Activated CD8-positive, alpha-beta memory T cell treated with anti-CD3 and anti-CD28 coated beads for 48 hours (primary cell): Measurements from ENCODE around the gene PYGL.
"Not testable (repeated sequence)": the region's sequence is repeated elsewhere in the genome, so short reads cannot be mapped to it uniquely, and the experiment has no call there.

Experiments
- DNase-seq, 3 experiments: peaks; one replicate each; pipeline ENCODE4 v3.0.0-alpha.2; 2020; ENCODE audit warnings: low read depth in 2 of 3, low spot score in 2 of 3

The PYGL gene

DNA sequence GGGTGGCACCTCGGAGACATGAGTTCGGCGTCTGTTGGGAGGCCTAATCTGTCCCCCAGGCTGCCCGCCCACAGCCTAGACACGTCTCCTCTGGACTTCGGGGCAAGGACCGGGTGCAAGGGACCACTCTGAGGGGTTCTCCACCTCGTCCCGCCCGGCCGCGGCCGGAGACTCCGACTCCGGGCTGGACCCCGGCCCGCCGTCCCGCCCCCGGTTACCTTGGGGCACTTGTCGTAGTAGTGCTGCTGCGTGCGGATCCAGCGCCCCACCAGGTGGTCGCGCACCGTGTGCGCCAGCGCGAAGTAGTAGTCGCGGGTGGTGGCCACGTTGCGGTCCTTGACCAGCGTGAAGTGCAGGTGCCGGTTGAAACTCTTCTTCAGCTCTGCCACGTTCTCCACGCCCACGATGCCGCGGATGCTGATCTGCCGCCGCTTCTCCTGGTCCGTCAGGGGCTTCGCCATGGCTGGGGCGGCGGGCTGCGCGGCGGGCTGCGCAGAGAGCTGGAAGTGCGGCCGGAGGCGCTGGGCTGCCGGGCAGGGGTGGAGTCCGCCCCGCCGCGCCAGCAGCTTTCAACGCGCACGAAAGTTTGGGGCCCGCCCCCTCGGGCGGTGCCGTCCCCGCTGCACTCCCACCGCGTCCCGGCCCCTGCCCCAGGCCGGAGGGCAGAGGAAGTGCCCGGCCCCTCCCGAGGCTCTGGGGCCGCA, at the start of gene PYGL:
PYGL (minus strand) TSS at position 541 of the 704 bp plus-strand sequence; CDS start at position 461, 80 bp downstream.
- peak in 1 of 3 experiments; percentile 17 for DNase-seq

DNA sequence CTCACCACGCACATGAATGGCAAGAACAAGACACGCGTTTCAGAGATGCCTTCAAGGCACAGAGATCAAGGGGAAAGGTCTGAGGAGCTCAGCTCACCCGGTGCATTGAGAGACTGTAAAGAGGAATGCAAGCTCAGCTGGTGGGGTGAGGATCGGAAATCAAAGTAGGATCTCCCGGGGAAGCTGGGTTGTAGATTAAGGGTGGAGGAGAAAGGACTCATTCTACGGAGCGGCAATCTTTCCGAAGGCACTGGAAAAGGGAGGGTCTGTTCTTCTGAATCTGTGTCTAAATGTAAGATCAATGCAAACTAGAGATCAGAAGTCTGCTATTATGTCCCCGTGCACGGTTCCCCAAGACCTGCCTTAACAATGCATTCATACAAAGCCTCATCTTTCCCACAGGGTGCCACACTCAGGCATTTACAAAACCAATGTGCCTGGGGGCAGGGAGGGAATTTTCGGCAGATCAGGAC, 41.6 kb upstream of the PYGL start:
- DNase-seq: no peak

DNA sequence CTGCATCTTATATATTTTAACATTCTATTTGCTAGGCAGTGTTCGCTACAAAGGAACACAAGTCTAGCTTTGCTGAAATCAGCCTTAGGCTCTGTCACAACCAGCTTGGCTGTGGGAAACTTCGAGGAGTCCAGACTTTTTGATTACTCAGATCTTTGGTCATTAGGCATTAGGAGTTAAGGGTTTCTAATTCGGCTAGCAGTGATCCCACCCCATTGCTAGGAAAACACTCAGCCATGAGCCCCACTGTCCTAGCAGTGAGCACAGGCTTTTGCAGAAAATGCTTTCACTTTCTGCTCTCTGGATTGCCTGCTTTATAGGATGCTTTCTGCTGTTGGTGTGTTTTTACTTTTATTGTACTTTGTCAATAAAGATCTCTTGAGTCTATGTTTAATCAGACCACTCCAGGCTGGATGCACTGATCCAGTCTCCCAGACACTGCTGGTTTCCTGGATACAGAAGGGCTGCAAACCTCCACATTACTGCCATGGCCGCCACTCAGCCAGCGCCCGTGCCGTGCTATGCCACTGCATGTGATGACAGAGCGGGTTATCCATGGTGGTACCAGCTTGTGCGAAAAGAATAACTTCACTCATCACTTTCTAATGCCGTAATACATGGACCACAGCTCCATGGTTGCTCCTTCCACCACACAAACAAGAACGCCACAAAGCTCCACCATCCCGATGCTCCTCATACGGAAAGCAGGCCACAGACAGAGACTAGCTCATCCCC, 41.0 kb upstream of the PYGL start:
- no peak for DNase-seq

DNA sequence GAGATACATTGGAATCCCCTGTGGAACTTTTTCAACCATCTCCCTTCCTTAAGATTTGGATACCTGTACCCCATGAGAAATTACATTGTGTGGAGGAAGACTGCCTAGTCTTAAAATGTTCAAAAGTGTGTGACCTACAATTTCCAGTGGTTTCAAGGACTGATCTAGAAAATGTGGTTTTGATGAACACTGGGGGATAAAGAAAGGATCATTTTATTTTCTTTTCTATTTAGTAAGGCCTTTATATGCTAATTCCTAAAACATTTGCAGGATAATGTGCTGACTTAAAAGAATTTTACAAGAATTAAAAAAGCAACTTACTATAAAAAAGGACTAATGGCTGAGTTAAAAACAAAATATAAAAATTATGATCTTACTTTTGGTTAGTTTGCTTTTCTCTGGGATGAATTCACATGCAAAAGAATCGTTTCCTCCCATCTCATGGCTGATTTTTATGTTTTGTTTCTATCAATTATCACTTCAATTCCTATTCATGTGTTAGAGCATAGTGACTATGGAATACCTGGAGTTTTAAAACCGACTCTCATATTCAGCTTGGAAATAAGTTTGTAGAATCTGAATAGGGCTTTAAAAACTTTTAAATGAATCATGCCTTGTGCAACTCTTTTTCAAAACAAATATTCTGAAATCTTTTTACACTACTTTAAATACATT, 39.9 kb upstream of the PYGL start:
- no peak for DNase-seq

DNA sequence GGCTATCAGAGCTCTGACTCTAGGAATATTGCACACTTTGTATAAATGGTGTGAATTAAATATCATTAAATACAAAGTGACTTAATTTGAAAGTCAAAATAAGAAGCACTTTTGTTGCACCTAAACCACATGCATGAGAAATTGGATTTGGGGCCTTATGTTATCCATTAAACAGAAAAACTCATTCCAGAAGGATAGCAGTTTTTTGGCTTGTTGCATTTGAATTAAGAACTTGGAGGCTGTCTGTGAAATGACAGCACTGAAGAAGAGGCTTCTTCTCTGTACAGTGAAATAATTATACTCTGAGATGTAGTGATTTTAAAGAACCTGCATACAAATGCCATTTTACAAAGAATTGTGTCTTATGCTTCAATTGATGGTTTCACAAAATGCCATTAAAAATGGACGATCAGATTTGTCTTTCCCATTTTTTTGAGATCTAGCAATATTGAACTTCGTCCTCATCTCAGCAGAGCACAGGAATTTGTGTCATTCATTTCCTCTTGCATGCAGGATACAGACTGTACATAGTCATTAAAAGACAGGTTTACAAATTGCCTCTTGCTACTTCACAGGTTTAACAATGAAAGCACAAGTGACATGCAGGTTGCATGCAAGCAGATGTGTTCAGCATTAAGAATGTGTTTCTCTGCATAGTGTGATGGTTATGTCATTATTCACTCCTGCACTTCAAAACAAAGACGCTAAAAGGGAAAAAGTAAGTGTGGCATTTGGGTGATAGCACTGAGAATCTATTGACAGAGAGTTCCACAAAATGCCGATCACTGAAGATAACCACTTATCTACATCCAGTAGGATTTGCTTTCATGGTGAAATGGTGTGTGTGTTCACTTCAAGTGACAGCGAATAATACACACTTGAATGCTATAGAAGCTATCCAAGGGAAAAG, 35.9 kb upstream of the PYGL start:
- DNase-seq: no peak

DNA sequence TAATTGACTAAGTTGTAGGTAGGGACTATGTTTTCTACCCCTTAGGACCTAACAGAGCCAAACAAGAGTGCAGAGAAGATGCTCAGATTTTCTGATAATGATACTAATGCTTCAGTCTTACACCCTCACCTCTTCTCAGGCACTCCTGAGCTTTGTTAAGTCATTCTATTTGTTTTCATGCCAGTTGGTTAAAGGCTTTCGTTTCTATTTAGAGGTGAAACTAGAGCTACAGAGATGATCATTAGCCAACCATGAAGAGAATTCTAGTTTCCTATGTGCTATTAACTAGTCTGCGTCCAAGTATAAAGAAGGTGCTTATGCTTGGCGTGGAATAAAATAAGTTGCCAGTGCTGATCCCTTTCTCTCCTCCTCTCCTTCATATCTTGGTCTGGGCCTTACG, 34.6 kb upstream of the PYGL start:
- no peak for DNase-seq

DNA sequence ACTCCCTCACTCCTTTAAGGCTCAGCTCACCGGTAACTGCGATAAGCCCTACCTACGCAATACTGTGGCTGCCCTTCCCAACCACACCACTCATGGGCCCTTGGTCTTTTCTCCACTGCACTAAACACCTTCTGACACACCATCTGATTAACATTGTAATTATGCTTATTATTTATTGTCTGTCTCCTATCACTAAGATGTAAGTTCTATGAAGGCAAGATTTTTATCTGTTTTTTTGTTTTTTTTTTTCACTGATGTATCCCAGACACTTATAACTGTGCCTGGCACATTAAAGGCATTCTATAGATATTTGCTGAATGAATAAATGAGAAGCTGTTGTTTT, 34.2 kb upstream of the PYGL start:
- no peak for DNase-seq

DNA sequence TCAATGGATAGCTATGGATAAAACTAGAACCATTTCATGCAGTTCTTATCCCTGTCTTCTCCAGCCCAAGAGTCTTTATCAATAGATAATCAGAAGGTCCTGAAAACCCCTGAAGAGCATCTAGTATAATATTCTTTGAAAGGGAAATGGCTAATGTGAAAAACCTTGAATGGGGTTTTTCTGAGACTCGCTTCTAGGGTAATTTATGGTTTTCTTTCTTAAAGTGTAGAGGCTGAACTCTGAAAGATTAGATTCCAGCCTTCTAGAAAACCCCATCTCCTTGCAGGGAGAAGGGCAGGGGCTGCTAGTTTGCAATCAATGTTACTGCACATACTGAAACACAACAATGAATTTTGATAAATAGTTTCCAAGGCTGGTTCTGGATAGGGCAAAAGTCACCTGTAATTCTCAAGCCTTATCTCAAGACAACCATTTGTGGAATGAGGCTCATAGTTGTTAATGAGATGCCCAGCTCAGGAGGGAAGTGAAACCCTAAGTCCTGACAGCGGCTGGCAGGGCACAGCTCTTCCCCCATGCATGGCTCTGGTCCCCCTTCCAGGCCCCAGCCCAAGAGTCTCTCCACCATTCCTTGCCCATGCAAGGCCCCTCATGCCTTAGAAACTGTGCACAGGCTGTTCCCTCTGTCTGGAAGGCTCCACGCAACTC, 33.7 kb upstream of the PYGL start:
- DNase-seq: no peak

DNA sequence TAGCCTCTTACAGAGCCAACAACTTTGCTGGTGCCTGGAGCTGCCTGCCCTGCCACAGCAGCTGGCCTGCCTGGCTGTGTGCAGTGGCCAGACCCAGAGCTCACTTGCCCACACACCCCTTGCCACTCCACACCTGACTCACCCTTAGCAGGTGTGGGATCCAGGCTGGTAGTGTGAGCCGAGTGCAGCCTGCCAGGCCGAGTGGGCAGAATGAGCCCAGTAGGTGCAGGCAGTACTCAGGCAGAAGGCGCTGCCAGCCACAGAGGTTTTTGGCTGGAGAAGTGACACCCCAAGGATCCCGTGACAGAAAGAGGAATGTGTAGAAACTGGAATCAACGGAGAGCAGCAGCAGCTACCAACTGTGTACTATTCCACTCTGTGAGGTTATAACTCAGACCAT, 29.8 kb upstream of the PYGL start:
- DNase-seq: no peak

DNA sequence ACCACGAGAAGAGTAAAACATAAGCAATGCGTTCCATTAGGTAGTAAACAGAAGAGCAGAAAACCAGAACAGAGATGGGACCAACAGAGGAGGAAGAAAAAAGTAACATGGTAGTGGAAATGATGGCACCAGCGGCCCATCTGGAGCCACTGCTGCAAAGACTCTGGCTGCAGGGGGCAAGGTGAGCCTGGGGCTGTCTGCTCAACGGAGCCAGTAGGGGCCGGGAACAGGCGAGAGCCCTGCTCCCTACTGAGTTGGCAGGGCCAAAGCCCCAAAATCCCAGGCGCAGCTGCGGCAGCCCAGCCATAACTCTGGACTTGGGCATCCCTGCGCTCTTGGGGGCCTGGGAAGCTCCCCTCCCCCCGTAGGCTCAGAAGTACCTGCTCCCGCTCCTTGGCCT, 28.5 kb upstream of the PYGL start:
- no peak for DNase-seq

DNA sequence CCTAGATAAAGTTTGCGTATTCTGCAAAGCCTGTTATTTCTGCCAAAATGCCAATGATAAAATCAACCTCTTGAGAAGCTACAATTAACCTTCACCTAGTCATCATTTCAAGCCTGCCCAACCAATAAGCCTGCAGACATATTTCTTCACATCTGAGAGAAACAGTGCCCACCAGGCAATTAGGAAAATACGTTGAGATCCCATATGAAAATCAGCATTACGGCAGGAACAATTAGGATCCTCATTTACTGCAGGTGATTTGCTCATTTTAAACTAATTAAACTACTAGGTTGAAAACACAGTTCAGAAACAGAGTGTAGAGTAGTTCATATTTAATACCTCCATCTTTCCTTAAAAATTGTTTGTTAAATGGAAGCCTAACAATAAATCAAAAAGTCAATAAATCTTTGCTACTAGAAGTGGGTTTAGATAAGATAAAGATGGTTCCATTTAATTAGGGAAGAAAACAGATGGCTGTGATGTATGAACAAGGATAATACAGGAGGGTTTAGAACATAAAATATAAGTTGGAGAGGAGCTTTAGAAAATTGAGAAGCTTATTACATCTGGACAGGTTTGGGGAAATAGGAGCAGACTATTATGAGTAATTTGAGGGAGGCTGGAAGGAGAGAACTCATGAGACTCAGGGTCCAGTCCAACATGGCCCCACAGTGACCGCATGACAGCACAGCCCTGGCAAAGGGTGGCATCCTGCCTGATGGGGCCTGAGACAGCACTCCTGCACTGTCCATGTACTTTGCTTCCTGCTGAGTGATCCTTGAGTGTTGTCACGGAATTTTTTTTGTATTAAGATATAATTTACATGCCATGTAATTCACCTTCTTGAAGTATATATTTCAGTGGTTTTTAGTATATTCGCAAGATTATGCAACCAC, 26.9 kb upstream of the PYGL start:
- DNase-seq: no peak

DNA sequence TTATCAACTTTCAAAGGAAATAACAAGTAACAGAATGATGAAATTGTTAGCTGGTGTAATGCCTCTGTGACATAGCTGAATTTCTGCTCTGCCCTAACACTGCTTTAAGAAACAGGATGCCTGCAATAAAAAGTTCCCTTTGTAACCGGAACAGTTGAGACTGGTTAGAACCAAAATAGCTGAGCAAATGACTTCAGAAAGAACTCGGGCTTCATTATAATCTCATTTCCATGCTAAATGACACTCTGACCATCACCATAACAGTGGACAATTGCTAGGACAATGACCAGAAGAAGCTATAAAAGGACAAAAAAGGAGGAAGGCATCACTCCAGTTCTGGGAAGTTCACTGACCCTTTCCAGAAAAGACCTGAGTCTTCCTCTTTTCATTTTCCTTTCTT, 23.5 kb upstream of the PYGL start:
- DNase-seq: no peak

DNA sequence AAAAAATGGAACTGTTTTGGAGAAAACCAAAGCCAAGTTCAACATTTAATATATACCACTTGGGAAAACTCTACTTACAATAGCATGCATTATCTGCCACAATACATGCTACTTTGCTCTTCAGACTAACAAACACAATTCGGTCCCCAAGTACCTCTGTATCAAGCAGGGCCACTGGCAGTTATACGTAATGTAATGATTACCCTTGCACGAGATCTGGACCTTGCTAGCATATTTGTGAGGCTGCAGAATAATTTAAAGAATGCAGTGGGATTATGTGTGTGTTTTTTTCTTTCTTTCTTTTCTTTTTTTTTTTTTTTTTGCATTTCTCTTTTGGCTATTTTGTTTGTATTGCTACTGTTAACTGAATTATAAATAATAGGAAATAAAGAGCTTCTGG, 22.8 kb upstream of the PYGL start:
- no peak for DNase-seq

DNA sequence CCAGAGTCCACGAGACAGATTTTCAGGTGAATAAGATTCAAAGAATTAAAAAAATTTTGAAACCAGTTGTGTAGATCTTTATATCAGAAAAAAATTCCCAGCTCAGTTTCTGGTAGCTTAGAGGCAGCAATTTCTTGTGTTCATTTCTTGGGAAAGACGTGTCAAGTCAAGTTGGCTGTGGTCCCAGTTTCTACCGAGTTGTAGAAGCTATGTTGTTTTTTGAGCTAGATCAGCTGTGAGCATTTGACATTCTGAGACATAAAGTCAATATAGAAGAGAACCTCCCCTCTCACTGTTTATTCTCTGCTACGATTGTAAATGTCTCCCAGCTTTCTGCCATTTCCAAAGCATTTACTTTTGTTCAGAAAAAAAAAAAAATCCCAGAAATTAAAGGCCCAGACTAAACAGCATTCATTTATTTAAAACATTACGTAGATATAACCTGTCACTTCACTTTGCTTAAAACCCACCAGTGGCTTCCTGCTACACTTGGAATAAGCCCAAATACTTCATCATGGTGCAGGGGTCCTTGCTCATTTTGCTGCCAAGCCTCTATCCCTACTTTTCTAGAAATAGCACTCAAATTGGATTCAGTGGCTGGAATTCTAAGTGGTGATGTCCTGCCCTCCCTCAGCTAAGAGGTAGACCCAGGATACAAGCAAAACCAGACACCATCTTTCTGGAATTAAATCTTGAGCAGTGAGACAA, 20.6 kb upstream of the PYGL start:
- DNase-seq: no peak

DNA sequence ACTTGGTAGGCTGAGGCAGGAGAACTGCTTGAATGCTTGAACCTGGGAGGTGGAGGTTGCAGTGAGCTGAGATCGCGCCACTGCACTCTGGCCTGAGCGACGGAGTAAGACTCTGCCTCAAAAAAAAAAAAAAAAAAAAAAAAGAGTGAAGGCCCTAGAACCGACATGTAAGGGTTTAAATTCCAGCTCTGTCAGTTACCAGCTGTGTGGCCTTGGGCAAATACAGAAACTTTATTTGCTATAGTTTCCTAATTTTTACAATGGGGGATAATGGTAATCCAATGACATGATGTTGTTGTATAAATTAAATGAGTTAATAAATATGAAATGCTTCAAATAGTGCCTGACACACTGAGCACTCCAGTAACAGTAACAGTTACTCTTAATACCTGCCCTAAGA, 19.6 kb upstream of the PYGL start:
- no peak for DNase-seq

DNA sequence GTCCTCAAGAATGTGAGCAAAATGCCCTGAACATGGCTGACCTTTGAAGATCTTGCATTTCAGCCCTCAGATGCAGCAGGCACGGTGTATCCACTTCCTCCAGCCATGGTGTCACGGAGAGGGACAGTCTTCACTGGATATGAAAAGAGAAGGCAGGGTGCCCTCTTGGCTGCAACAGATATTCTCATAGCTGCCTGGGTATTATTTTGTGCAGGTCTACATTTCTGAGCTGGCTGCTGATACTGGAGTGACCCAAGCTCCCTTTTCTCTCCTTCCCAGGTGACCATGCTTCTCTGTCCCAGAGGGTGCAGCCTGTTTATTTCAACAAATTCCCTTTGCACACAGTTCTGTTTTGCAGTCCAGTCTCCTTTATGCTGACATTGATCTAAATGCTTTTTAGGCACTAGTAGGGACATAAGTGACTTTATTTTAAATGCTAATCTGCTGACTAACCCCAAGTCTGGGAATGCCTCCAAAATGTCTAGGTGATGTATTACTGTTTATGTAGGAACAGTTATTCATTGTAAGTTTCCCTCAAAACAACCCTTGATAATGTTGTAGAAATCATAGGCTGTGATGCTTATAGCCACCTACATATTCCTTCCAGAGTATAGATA, 17.4 kb upstream of the PYGL start:
- no peak for DNase-seq

DNA sequence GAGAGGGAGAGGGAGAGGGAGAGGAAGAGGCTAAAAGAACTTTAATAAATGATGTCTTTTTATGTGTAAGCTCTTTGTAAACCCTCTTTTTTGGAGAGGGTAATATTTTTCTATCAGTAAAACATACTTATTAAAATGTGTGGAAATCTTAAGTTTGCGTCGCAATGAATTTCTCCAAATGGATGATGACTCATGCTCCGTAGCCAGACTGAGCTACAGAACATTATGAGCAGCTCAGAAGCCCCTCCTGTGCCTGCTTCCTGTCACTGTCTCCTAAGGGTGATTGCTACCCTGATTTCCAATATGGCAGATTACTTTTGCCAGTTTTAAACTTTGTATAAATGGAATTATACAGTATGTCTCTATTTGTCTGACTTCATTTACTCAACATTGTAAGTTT, 13.0 kb upstream of the PYGL start:
- DNase-seq: no peak

DNA sequence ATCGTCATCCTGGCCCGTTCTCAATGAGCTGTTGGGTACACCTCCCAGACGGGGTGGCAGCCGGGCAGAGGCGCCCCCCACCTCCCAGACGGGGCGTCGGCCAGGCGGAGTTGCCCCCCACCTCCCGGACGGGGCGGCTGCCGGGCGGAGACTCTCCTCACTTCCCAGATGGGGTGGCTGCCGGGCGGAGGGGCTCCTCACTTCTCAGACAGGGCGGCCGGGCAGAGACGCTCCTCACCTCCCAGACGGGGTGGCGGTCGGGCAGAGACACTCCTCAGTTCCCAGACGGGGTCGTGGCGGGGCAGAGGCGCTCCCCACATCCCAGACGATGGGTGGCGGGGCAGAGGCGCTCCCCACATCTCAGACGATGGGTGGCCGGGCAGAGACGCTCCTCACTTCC, 12.1 kb upstream of the PYGL start:
- not testable (repeated sequence) for DNase-seq
